MG63 (cell line): ENCODE data around the gene ZIC5. TPM values are rescaled to one million over a fixed set of nuclear protein-coding genes. Genes with fewer than 3 reads are reported as not detected.

Experiments
- DNase-seq: peaks from one replicate; pipeline ENCODE4 v3.0.0-alpha.2; 2020
- H3K27me3 ChIP-seq: fragments of 250-450 bp; sonication (Bioruptor Pico); 2 replicates; pipeline ENCODE4 v1.5.1; 2020; ENCODE audit warnings: mild to moderate bottlenecking, moderate library complexity
- H3K36me3 ChIP-seq: fragments of 250-450 bp; sonication (Bioruptor Pico); 2 replicates; pipeline ENCODE4 v1.5.1; 2020; ENCODE audit warnings: mild to moderate bottlenecking, moderate library complexity
- H3K4me3 ChIP-seq: fragments of 250-450 bp; sonication (Bioruptor Pico); 2 replicates; pipeline ENCODE4 v1.5.1; 2020; ENCODE audit warnings: mild to moderate bottlenecking, moderate library complexity
- H3K9me3 ChIP-seq: fragments of 250-450 bp; sonication (Bioruptor Pico); 2 replicates; pipeline ENCODE4 v1.5.1; 2020; ENCODE audit warnings: mild to moderate bottlenecking, moderate library complexity
- total RNA-seq: library from RNA; depleted of rRNA; stranded (reverse); fragments of >200 nt; shearing (Covaris generic); gene quantifications from 2 replicates; pipeline ENCODE4 v1.2.3, GENCODE V29; 2014; ENCODE audit warnings: low replicate concordance; rRNA removed

The ZIC5 gene
- total RNA-seq, 1 experiment from 2014 or later = 1.8 TPM

GRCh38 chr13:99938635-99939034 lies 32.9 kb downstream of the ZIC5 start:
- Histone ChIP-seq H3K27me3 (no peaks in the 10 kb centered on the region), H3K4me3 (no peak overlapping the region), H3K36me3 (peaks cover 3% of the 10 kb centered on the region; the same call in 1 of the 2 replicates), H3K9me3 (no peaks in the 10 kb centered on the region)
- DNase-seq = no peak

- Histone ChIP-seq H3K4me3 (no peak overlapping the region), H3K27me3 (no peaks in the 10 kb centered on the region), H3K9me3 (no peaks in the 10 kb centered on the region), H3K36me3 (no peaks in the 10 kb centered on the region)
- no peak for DNase-seq
These were observed 35.8 kb downstream of the ZIC5 start for GRCh38 chr13:99935772-99936171.

- no peak for DNase-seq
- Histone ChIP-seq H3K4me3 (no peak overlapping the region), H3K36me3 (no peaks in the 10 kb centered on the region), H3K27me3 (no peaks in the 10 kb centered on the region), H3K9me3 (no peaks in the 10 kb centered on the region)
These were observed 38.7 kb downstream of the ZIC5 start for GRCh38 chr13:99932912-99933311.

GRCh38 chr13:99930925-99931324 lies 40.6 kb downstream of the ZIC5 start:
- H3K27me3 ChIP-seq = no peaks in the 10 kb centered on the region

GRCh38 chr13:99929866-99930265 lies 41.7 kb downstream of the ZIC5 start:
- no peaks in the 10 kb centered on the region for H3K36me3 ChIP-seq
- no peak overlapping the region for H3K4me3 ChIP-seq
- no peaks in the 10 kb centered on the region for H3K27me3 ChIP-seq
- DNase-seq = no peak
- H3K9me3 ChIP-seq = no peaks in the 10 kb centered on the region

More at GRCh38 chr13:99930925-99931324, 40.6 kb downstream of the ZIC5 start:
- Histone ChIP-seq H3K4me3 (no peak overlapping the region), H3K9me3 (no peaks in the 10 kb centered on the region), H3K36me3 (no peaks in the 10 kb centered on the region)
- DNase-seq = no peak

- H3K9me3 ChIP-seq = no peaks in the 10 kb centered on the region
- no peaks in the 10 kb centered on the region for H3K36me3 ChIP-seq
- no peak overlapping the region for H3K4me3 ChIP-seq
- no peak for DNase-seq
- H3K27me3 ChIP-seq = no peaks in the 10 kb centered on the region
These were observed 45.4 kb downstream of the ZIC5 start for GRCh38 chr13:99926014-99926731.

- no peaks in the 10 kb centered on the region for H3K27me3 ChIP-seq
- no peak overlapping the region for H3K4me3 ChIP-seq
- no peak for DNase-seq
- no peaks in the 10 kb centered on the region for H3K36me3 ChIP-seq
- no peaks in the 10 kb centered on the region for H3K9me3 ChIP-seq
These were observed 47.5 kb downstream of the ZIC5 start for GRCh38 chr13:99923877-99924582.

- Histone ChIP-seq H3K36me3 (no peaks in the 10 kb centered on the region), H3K9me3 (no peaks in the 10 kb centered on the region), H3K27me3 (no peaks in the 10 kb centered on the region), H3K4me3 (no peak overlapping the region)
- no peak for DNase-seq
These were observed 48.7 kb downstream of the ZIC5 start for GRCh38 chr13:99922631-99923404.

GRCh38 chr13:99919132-99919531 lies 52.4 kb downstream of the ZIC5 start:
- Histone ChIP-seq H3K4me3 (no peak overlapping the region), H3K36me3 (no peaks in the 10 kb centered on the region), H3K9me3 (no peaks in the 10 kb centered on the region), H3K27me3 (no peaks in the 10 kb centered on the region)
- DNase-seq = no peak

- Histone ChIP-seq H3K36me3 (no peaks in the 10 kb centered on the region), H3K9me3 (no peaks in the 10 kb centered on the region), H3K27me3 (no peaks in the 10 kb centered on the region), H3K4me3 (no peak overlapping the region)
- no peak for DNase-seq
These were observed 55.0 kb downstream of the ZIC5 start for GRCh38 chr13:99916366-99917103.

- DNase-seq = no peak
- Histone ChIP-seq H3K27me3 (no peaks in the 10 kb centered on the region), H3K9me3 (no peaks in the 10 kb centered on the region), H3K4me3 (no peak overlapping the region), H3K36me3 (no peaks in the 10 kb centered on the region)
These were observed 58.4 kb downstream of the ZIC5 start for GRCh38 chr13:99913167-99913566.

Other genes with a start within 250 kb of the ZIC5 start
- gene ZIC2, start 10.0 kb upstream of the ZIC5 start, total RNA-seq = 3.7 and 5.2 TPM in 2 replicates
- gene PCCA, start 117.3 kb upstream of the ZIC5 start, total RNA-seq = 3.1 and 14.2 TPM in 2 replicates